ENCODE results near the gene STAMBPL1. TPM values are rescaled to one million over a fixed set of nuclear protein-coding genes. Genes with fewer than 3 reads are reported as not detected.

The STAMBPL1 gene
- total RNA-seq, 1 donor from 2014 or later = 8.4 TPM

DNA sequence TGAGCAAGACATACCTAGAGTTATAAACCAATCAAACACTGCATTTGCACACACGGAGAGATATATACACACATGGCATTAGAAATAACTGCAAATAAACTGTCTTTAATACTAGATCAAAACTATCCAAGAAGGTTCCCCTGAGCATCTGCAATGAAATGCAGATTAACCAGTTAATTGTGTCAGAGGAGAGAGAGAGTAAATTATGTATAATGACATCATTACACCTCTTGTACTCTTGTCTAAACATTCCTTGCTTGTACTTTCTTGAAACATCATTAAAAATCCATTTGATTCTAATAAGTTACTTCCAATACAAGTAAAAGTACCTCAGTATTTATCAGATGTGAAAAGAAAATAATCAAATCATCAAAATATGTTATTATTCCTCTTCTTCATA is 29.3 kb upstream of the STAMBPL1 start:
- H3K4me3 Mint-ChIP-seq = peak overlapping the region; percentile 73
- H3K36me3 Mint-ChIP-seq = no peaks in the 10 kb centered on the region
- no peaks in the 10 kb centered on the region for H3K27me3 Mint-ChIP-seq
- TF ChIP-seq, protein P1, sequence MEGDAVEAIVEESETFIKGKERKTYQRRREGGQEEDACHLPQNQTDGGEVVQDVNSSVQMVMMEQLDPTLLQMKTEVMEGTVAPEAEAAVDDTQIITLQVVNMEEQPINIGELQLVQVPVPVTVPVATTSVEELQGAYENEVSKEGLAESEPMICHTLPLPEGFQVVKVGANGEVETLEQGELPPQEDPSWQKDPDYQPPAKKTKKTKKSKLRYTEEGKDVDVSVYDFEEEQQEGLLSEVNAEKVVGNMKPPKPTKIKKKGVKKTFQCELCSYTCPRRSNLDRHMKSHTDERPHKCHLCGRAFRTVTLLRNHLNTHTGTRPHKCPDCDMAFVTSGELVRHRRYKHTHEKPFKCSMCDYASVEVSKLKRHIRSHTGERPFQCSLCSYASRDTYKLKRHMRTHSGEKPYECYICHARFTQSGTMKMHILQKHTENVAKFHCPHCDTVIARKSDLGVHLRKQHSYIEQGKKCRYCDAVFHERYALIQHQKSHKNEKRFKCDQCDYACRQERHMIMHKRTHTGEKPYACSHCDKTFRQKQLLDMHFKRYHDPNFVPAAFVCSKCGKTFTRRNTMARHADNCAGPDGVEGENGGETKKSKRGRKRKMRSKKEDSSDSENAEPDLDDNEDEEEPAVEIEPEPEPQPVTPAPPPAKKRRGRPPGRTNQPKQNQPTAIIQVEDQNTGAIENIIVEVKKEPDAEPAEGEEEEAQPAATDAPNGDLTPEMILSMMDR (conservative IDR thresholded peaks at IDR 0.05) = no peak
- peak overlapping the region; percentile 88 for H3K27ac Mint-ChIP-seq
- DNase-seq (ENCODE audit: extremely low spot score, unreplicated experiment) = no peak
- no peaks in the 10 kb centered on the region for H3K9me3 Mint-ChIP-seq
- peaks cover 17% of the 10 kb centered on the region for H3K4me1 Mint-ChIP-seq (ENCODE audit: unreplicated experiment)

DNA sequence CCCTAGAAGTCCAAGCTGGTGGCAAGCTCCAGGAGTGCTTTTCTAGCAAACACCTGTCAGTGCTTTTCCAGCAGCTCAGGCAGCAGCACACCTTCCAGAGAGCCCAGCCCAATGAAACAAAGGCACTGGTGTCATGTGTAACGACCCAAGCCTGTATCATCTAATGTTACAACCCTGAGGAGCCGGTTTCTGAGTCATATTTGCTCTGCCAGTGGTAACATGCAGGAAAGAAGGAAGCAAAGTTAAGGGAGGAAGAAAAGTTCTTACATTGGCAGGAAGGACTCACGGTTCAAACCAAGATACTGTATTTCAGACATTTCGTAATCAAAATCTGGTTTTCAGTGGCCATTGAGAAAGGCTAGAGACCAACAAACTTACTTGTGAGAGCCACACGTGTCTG is 28.3 kb upstream of the STAMBPL1 start, which contains the start of gene ANKRD22:
Gene ANKRD22, minus strand, starts transcription at position 139 of the 400 bp plus-strand sequence. CDS start 237 bp downstream, outside the sequence.
- H3K4me3 Mint-ChIP-seq = peak within 1 kb of the TSS; percentile 73
- no peak for DNase-seq (ENCODE audit: extremely low spot score, unreplicated experiment)
- no peaks in the 10 kb centered on the region for H3K9me3 Mint-ChIP-seq
- peak within 1 kb of the TSS; percentile 88 for H3K27ac Mint-ChIP-seq
- H3K27me3 Mint-ChIP-seq = no peaks in the 10 kb centered on the region
- no peaks in the 10 kb centered on the region for H3K36me3 Mint-ChIP-seq
- H3K4me1 Mint-ChIP-seq (ENCODE audit: unreplicated experiment) = peaks cover 17% of the 10 kb centered on the region
- TF ChIP-seq, protein P1 (conservative IDR thresholded peaks at IDR 0.05) = no peak

DNA sequence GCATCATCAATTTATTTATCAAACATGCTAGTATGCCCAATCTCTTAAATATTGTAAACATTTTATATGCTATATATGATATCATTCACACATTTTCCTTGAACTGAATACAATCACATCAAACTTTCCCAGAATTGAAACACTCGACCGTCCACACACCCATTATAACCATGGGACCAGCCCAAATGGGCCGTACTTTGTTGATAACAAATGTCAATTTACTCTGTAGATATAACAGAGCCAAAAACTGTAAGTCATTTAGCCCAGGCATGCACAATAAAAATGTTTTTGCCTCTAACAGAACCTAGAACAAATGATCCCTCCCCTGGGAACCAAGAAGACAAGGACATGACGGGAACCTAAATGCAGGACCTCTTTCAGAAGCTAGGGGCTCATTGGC is 27.7 kb upstream of the STAMBPL1 start:
- no peak overlapping the region for H3K4me3 Mint-ChIP-seq
- no peaks in the 10 kb centered on the region for H3K9me3 Mint-ChIP-seq
- TF ChIP-seq, protein P1 (conservative IDR thresholded peaks at IDR 0.05) = no peak
- no peaks in the 10 kb centered on the region for H3K27me3 Mint-ChIP-seq
- H3K36me3 Mint-ChIP-seq = no peaks in the 10 kb centered on the region
- DNase-seq (ENCODE audit: extremely low spot score, unreplicated experiment) = no peak
- no peak overlapping the region for H3K27ac Mint-ChIP-seq
- peaks cover 17% of the 10 kb centered on the region for H3K4me1 Mint-ChIP-seq (ENCODE audit: unreplicated experiment)

DNA sequence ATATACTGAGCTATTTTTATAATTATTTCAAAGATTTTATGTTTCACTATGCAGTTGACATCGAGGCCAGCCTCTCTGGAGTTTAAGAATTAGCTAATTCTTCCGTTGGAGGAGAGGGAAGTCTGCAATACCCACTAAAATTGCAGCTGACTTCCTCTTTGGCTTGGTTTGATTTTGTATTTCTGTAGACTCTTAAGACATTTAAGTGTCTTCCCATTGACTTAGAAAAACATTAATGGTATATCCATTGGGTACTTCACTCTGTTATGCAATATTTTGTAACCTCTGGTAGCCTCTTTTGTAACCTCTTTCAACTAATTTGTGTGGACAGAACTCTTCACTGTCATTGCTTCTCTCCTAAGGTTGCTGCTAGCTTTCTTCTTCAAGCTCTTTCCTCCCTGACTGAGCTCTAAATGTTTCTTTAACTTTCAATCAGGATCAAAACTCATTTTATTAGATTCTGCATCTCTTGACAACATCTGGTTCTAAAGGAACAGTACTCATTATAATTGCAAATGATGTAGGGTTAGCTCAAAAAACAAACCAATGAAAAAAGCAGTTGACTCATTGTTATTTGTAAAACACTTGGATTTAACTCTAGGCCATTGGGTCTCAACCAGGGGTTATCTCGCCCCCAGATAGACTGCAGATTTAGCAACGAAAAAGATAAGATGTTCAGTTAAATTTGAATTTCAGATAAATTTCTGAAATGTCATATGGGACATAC is 26.7 kb upstream of the STAMBPL1 start:
- TF ChIP-seq, protein P1 (conservative IDR thresholded peaks at IDR 0.05) = no peak
- Mint-ChIP-seq H3K27ac (peak overlapping the region; percentile 39), H3K27me3 (no peaks in the 10 kb centered on the region)

DNA sequence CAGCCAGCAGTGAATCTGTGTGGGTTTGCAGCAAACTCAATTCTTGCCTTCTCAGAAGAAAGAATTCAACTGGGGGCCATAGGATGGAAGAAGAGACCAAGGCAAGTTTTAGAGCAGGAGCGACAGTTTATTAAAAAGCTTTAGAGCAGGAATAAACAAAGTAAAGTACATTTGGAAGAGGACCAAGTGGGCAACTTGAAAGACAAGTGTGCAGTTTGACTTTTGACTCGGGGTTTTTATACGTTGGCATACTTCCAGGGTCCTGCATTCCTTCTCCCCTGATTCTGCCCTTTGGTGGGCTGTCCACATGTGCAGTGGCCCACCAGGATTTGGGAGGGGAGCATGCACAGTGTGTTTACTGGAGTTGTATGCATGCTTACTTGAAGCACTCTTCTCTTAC is 25.4 kb upstream of the STAMBPL1 start:
- TF ChIP-seq, protein P1 (conservative IDR thresholded peaks at IDR 0.05) = no peak
- no peaks in the 10 kb centered on the region for H3K9me3 Mint-ChIP-seq
- no peaks in the 10 kb centered on the region for H3K36me3 Mint-ChIP-seq
- peak overlapping the region; percentile 9 for H3K27ac Mint-ChIP-seq
- H3K4me1 Mint-ChIP-seq (ENCODE audit: unreplicated experiment) = peaks cover 11% of the 10 kb centered on the region
- DNase-seq (ENCODE audit: extremely low spot score, unreplicated experiment) = no peak
- no peak overlapping the region for H3K4me3 Mint-ChIP-seq
- no peaks in the 10 kb centered on the region for H3K27me3 Mint-ChIP-seq

More for the DNA sequence above, 26.7 kb upstream of the STAMBPL1 start:
- DNase-seq (ENCODE audit: extremely low spot score, unreplicated experiment) = no peak
- Mint-ChIP-seq H3K4me1 (ENCODE audit: unreplicated experiment) (peaks cover 16% of the 10 kb centered on the region), H3K9me3 (no peaks in the 10 kb centered on the region), H3K36me3 (no peaks in the 10 kb centered on the region), H3K4me3 (no peak overlapping the region)

All from type B pancreatic cell (in vitro differentiated cells).